GM19372 (cell line): Measurements from ENCODE around the gene SF3B1.
A peak's percentile ranks its signal among the peaks of the same experiment; 100 is the strongest.
"Not testable (repeated sequence)": the region's sequence is repeated elsewhere in the genome, so short reads cannot be mapped to it uniquely, and the experiment has no call there.

Experiments
- ATAC-seq: cut with Tn5 transposase; IDR thresholded peaks from one replicate; pipeline ENCODE4 v1.9.1; 2021; ENCODE audit warnings: mild to moderate bottlenecking, low read depth, moderate library complexity; ENCODE audit not compliant: unreplicated experiment

Gene SF3B1

DNA sequence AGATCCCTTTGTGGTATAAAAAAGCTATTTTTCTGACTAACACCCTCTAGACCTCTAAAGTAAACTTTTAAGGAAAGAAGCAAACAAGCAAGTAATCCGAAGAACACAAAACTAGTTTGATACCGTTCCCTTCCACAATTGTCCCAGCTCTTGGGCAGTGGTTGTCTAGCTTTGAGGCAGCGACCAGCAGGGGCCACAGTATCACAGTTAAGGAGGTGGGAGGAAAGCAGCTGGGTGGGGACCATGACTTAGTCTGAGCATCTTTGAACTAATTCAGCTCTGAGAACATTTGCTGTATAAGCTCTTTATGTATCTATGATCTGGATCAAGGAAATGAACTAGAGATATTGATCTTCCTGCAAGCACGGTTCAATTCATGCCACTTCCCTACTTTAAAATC, 51.0 kb downstream of the SF3B1 start:
- no peak for ATAC-seq

DNA sequence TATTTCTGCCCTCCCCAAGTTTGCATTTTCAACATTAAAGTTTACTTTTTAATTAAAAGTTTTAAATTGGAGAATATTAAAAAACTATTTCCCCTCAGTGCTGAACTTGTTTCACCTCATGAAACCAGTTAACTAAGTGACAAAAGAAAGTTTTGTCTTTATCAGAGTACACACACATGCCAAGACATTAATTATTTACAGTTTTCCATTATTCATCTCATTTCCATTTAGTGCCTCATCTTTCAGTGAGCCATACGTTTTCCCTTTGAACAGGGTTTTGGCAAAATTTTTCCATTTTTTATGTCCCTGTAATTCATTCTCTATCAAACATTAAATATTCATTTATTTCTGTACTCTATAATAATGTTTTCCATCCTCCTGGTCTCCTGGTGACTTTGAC, 53.2 kb downstream of the SF3B1 start:
- no peak for ATAC-seq

- ATAC-seq: not testable (repeated sequence)
Measured at GRCh38 chr2:197379918-197380309, 54.9 kb downstream of the SF3B1 start.

- ATAC-seq: not testable (repeated sequence)
Measured at GRCh38 chr2:197379308-197379917, 55.4 kb downstream of the SF3B1 start.

DNA sequence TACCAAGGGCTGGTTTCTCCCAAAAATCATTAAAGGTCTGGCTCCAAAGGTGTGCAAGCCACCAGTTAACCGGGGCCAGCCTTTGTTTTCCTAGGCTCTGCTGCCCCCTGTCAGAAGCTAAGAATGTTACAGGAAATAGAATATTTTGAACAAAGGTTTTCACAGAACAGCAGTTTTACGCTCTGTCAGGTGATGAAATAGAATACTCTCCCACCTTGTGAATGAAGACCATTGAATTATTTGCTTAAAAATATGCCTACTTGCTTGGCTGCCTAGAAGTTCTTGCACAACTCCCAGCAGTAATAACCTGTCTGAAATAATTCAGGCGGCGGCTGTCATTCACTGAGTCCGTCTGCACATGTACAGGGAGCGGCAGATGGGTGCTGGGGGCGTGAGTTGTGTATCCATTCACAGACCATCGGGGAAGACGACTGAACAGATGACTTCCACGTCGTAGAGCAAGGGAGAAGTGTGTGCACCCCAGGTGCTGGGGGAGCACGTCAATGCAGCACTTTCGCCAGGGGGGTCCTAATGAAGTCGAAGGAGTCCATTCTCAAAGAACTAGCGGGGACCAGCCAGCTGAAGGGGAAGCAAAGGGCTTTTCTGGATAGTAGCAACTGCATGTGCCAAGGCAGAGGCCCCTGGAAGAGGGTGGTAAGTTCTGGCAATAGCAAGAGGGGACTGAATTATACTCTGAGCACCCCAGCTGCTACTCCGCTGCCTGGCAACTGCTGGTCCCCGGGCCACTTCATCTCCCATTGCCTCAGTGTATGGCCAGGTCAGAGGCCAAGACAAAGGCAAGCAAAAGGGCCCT, 56.1 kb downstream of the SF3B1 start:
- ATAC-seq: no peak

DNA sequence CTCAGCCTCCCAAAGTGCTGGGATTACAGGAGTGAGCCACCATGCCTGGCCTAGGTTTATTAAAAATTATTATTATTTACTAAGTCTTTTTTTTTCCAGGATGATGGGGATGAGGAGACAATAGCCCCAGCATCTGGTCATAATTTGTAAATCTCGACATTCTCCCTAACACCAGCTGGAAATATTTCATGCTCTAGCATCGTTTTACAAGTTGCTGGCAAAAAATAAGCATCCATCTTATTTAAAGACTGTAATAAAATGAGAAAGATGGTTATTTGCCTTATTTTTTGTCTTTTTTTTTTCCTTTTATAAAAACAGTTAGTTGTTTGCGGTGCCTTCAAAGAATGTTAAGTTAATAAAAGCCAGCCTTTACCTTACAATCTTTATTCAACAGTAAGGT, 56.7 kb downstream of the SF3B1 start:
- ATAC-seq: no peak

DNA sequence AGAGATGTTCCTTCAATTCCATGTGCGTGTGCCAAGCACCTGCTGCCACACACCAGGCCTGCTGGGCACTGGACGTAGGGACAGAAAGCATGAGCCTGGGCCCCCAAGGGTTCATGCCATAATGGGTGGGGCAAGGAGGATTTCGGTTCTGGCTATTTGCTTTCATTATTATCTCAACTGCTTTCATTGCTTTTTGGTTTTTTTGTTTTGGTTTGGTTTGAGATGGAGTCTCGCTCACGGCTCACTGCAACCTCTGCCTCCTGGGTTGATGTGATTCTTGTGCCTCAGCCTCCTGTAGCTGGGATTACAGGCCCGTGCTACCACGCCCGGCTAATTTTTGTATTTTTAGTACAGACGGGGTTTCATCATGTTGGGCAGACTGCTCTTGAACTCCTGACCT, 57.2 kb downstream of the SF3B1 start:
- no peak for ATAC-seq

DNA sequence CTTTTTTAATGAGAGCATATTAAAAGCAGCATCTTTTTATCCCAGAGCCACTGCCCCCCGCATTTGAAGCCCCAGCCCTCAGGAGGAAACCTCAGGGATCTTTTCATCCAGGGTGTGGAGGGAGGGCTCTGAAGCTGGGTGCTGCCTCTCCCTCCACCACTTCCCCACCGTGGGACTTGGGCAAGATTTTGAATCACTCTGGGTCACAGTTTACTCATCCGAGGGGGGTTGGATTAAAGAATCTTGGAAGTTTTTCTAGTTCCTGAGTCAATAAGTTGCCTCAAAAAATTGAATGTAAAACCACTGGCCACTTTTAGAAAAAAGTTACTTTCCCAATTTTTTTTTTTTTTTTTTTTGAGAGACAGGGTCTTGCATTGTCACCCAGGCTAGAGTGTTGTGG, 62.2 kb downstream of the SF3B1 start:
- ATAC-seq: no peak

GRCh38 chr2:197370664-197371063, 64.2 kb downstream of the SF3B1 start:
- not testable (repeated sequence) for ATAC-seq

GRCh38 chr2:197369933-197370320, 64.9 kb downstream of the SF3B1 start:
- ATAC-seq: no peak

DNA sequence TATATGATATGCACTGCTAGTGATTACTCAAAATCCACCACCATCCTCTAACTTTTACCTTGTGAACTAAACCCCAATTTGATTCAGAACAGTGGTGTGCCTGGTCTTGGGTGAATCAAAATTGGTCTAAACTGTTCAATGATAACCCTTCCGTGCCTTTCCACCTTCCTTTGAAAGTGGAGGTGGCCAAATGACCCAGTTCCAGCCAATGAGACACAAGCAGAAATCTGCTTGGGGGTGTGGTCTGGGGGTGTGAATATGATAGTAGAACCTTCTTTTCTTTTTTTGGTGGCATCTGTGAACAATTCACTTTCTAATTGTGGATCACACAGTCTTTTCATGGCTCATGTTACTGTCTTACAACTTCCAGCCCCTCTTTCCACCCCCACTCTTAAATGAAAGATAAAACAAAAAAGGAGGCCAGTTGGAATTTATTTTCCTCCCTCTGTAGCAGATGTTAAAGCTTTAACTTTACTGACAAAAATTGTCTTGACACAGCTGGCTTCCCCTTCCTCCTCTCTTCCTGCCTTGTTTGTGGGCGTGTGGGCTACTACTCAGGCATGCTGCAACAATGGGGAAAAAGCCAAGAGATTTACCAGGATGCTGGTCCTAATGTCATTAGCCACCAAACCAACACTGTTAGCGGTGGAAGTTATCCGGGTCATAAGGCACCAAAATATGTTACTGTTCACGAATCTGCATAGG, 65.4 kb downstream of the SF3B1 start:
- ATAC-seq: no peak

DNA sequence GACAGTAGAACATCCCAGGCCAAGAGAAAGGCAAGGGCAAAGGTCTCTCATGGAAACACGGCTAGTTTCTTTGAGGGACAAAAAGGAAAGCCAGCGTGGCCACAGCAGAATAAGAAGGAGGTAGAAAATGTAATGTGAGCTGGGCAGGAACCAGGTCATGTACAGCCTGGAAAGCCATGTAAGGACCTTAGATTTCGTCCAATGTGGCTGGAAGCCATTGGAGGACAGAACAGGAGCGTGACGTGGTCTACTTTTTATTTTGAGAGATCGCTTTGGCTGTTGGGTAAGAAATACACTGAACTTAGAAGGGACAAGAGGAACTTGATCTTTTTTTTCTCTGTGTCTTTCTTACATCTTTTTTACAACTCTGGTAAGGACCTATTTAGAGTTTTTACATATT, 66.4 kb downstream of the SF3B1 start:
- ATAC-seq: no peak

GRCh38 chr2:197363998-197364397, 70.8 kb downstream of the SF3B1 start:
- no peak for ATAC-seq

DNA sequence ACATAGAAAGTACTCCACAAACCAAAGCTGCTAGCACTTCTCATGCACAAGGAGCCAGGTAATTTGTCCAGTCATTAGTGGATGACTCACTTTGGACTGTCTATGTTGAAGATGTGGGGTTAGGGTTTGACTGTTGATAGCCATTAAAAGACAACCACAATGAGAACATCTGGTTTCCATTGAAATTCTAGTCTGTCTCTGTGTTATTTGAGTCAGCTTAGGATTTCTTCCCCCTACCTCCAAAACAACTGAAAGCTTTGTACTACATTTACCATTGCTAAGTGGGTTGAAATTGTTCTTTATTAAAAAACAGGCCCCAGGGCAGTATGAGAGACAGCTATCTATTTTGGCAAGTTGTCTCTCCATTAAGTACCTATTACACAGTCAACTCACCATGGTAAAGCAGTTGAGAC, 74.1 kb downstream of the SF3B1 start:
- peak; percentile 47 for ATAC-seq

- no peak for ATAC-seq
Measured at GRCh38 chr2:197359859-197360258, 75.0 kb downstream of the SF3B1 start.

- no peak for ATAC-seq
Measured at GRCh38 chr2:197358931-197359330, 75.9 kb downstream of the SF3B1 start.

DNA sequence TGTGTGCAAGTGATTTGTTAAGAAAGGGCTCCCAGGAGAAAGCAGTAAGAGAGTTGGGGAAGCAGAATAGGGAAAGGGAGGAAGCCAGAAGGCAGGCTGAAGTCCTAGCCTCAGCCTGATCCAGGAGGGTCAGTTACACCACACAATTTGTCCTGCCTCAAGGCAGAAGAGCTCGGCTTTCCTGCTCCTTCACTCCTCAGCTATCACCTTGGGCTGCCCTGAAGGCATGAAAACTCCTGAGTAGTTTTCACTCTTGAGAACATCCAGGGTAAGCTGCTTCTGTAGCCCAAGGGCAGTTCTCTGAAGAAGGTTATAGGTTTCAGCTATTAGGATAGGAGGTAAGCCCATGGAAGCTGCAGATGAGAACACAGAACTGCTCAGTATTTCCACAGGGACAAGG, 76.8 kb downstream of the SF3B1 start:
- no peak for ATAC-seq

GRCh38 chr2:197356136-197356535, 78.7 kb downstream of the SF3B1 start:
- no peak for ATAC-seq

DNA sequence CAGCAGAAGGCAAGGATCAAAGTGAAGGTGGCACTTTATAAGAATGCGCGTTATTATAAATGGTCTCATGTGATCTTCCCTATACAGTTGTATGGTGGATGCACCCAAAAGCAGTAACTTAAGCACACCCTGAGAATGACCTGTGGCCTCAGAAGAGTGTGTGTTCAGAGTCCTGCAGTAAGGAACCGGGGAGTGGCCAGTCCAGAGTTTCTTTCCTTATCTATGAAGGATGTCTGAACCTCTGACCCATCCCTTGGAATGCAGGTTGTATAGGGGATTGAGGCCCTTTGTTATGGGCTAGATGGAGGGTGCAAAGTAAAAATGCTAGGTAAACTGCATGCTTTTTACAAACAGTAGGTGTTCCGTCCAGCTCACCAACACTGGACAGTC, 80.7 kb downstream of the SF3B1 start:
- ATAC-seq: no peak

GRCh38 chr2:197353393-197354168, 81.2 kb downstream of the SF3B1 start:
- ATAC-seq: no peak

DNA sequence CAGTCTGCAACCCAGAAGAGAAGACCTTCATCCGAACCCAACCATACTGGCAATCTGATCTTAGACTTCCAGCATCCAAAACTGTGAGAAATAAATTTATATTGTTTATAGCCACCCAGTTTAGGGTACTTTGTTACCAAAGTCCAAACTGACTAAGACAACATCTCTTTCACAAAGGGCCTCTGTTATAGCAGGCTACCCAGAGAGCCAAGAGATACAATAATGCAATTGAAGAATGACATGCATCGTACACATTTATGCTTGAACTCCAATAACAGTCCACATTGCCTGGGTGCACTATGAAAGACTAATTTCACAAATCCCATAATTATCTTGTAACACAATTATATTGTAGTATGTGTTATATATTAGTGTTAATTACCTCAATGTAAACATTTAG, 85.1 kb downstream of the SF3B1 start:
- ATAC-seq: no peak
